IMR-90 (cell line): ENCODE data around the gene CCM2. TPM values are rescaled to one million over a fixed set of nuclear protein-coding genes. Genes with fewer than 3 reads are reported as not detected.

Experiments
- ATAC-seq: fragments of 200-7000 bp; cut with Tn5 transposase; 2 replicates; pipeline ENCODE4 v1.9.1; 2020; ENCODE audit warnings: low read depth, mild to moderate bottlenecking, moderate library complexity
- BruUV-seq: library from RNA; stranded (reverse); fragments of 400-500 nt; replicated peaks from 2 replicates; lab custom pipeline; 2021; lab: Mats Ljungman, UMichigan
- CTCF ChIA-PET: fragments of 300-600 bp; formaldehyde crosslinking; extraction: SDS; loops from one replicate; lab custom pipeline; 2021; ENCODE audit warnings: antibody characterized with exemption; lab: Yijun Ruan, JAX
- POLR2A ChIA-PET: fragments of 300-600 bp; sonication (Branson Sonifier 250); formaldehyde crosslinking; loops from one replicate; lab custom pipeline; 2022; ENCODE audit warnings: antibody characterized with exemption; ENCODE audit not compliant: unreplicated experiment; lab: Charles Lee
- DNase-seq: peaks from one replicate; pipeline ENCODE4 v3.0.0; 2013
- H2AFZ ChIP-seq: replicated peaks from 2 replicates; pipeline ENCODE3; 2013; ENCODE audit warnings: low read length, mild to moderate bottlenecking; ENCODE audit not compliant: poor library complexity
- H2AK5ac ChIP-seq: 2 replicates; pipeline ENCODE4 v1.6.1; 2013; ENCODE audit warnings: low read depth, low read length, inconsistent platforms
- H2AK9ac ChIP-seq: replicated peaks from 2 replicates; pipeline ENCODE3; 2013; ENCODE audit warnings: mild to moderate bottlenecking, low read depth, low read length, moderate library complexity; ENCODE audit not compliant: poor library complexity
- H2BK120ac ChIP-seq: 2 replicates; pipeline ENCODE4 v1.6.1; 2013; ENCODE audit warnings: low read depth, low read length, inconsistent platforms
- H2BK15ac ChIP-seq: 3 replicates; pipeline ENCODE4 v1.6.1; 2013; ENCODE audit warnings: low read depth, low read length, inconsistent platforms
- H2BK20ac ChIP-seq: 2 replicates; pipeline ENCODE4 v1.6.1; 2013; ENCODE audit warnings: low read depth, mild to moderate bottlenecking, inconsistent platforms, low read length, moderate library complexity
- H2BK5ac ChIP-seq: 2 replicates; pipeline ENCODE4 v1.6.1; 2013; ENCODE audit warnings: mild to moderate bottlenecking, low read depth, low read length, inconsistent platforms; ENCODE audit not compliant: poor library complexity, severe bottlenecking
- H3K14ac ChIP-seq: replicated peaks from 2 replicates; pipeline ENCODE4 v1.6.1; 2013; ENCODE audit warnings: low read depth, low read length, inconsistent platforms
- H3K18ac ChIP-seq: 2 replicates; pipeline ENCODE4 v1.6.1; 2013; ENCODE audit warnings: low read depth, low read length, control low read depth
- H3K23ac ChIP-seq: 2 replicates; pipeline ENCODE4 v1.6.1; 2013; ENCODE audit warnings: low read depth, low read length, inconsistent platforms
- H3K27ac ChIP-seq: 2 replicates; pipeline ENCODE4 v1.5.1; 2013; ENCODE audit warnings: mild to moderate bottlenecking, control low read depth, low read length; ENCODE audit not compliant: insufficient read depth
- H3K27me3 ChIP-seq: 2 replicates; pipeline ENCODE4 v1.6.1; 2013; ENCODE audit warnings: low read length; ENCODE audit not compliant: control insufficient read depth, insufficient read depth
- H3K36me3 ChIP-seq: 2 replicates; pipeline ENCODE4 v1.6.1; 2013; ENCODE audit warnings: low read length, mixed read lengths; ENCODE audit not compliant: control insufficient read depth, insufficient read depth
- H3K4ac ChIP-seq: 2 replicates; pipeline ENCODE4 v1.6.1; 2013; ENCODE audit warnings: low read depth, low read length, inconsistent platforms
- H3K4me1 ChIP-seq: 2 replicates; pipeline ENCODE4 v1.6.1; 2013; ENCODE audit warnings: low read length, mixed read lengths; ENCODE audit not compliant: control insufficient read depth, insufficient read depth
- H3K4me2 ChIP-seq: 2 replicates; pipeline ENCODE4 v1.6.1; 2013; ENCODE audit warnings: low read depth, mild to moderate bottlenecking, control low read depth, low read length, moderate library complexity
- H3K4me3 ChIP-seq: 2 replicates; pipeline ENCODE4 v1.5.1; 2013; ENCODE audit warnings: low read depth, mild to moderate bottlenecking, control low read depth, low read length, moderate library complexity; ENCODE audit not compliant: insufficient read depth
- H3K56ac ChIP-seq: 2 replicates; pipeline ENCODE4 v1.6.1; 2013; ENCODE audit warnings: low read length, inconsistent platforms; ENCODE audit not compliant: insufficient read depth; ENCODE audit errors: extremely low read depth
- H3K79me1 ChIP-seq, 2 experiments: 2 replicates each; pipeline ENCODE4 v1.6.1; 2013; ENCODE audit warnings: low read length in 2 of 2, inconsistent platforms in 1 of 2, low read depth in 1 of 2
- H3K9ac ChIP-seq: 2 replicates; pipeline ENCODE4 v1.6.1; 2013; ENCODE audit warnings: low read depth, low read length, control low read depth
- H3K9me1 ChIP-seq: 2 replicates; pipeline ENCODE4 v1.6.1; 2013; ENCODE audit warnings: low read length, inconsistent platforms; ENCODE audit not compliant: insufficient read depth
- H3K9me3 ChIP-seq: 2 replicates; pipeline ENCODE4 v1.6.1; 2013; ENCODE audit warnings: low read length; ENCODE audit not compliant: control insufficient read depth, insufficient read depth
- H4K20me1 ChIP-seq: 2 replicates; pipeline ENCODE4 v1.6.1; 2013; ENCODE audit warnings: low read length, inconsistent platforms; ENCODE audit not compliant: insufficient read depth
- H4K5ac ChIP-seq: 2 replicates; pipeline ENCODE4 v1.6.1; 2013; ENCODE audit warnings: mild to moderate bottlenecking, low read depth, low read length, control low read depth
- H4K8ac ChIP-seq, 2 experiments: 2 replicates each; pipeline ENCODE4 v1.6.1; 2013; ENCODE audit warnings: low read depth in 2 of 2, low read length in 2 of 2, control low read depth in 1 of 2, inconsistent platforms in 1 of 2
- H4K91ac ChIP-seq: 2 replicates; pipeline ENCODE4 v1.6.1; 2013; ENCODE audit warnings: low read depth, low read length, inconsistent platforms; ENCODE audit not compliant: insufficient read depth
- POLR2A ChIP-seq: IDR thresholded peaks from 2 replicates; pipeline ENCODE4 v1.6.1; 2012; ENCODE audit warnings: mild to moderate bottlenecking, low read depth, low read length
- WGBS, 2 experiments: methylation state at CpG; one replicate each; pipeline versions ENCODE4 v1.1.5 to v1.1.7; 2013; ENCODE audit warnings: missing lambda C conversion rate in 2 of 2; ENCODE audit not compliant: insufficient read length in 1 of 2; ENCODE audit errors: extremely low coverage in 2 of 2; 5-methylcytosine and 5-hydroxymethylcytosine counted together
- dilution Hi-C: fragments of 300-500 bp; cut with HindIII; formaldehyde crosslinking; loops from one replicate; pipeline ENCODE4 v1.14.3; 2018; ENCODE audit warnings: low sequenced_read_pairs; ENCODE audit not compliant: unreplicated experiment
- in situ Hi-C: fragments of 300-500 bp; cut with MboI; formaldehyde crosslinking; loops from 3 replicates; pipeline ENCODE4 v1.14.3; 2019; ENCODE audit warnings: low sequenced_read_pairs, inconsistent platforms, mixed read lengths
- intact Hi-C: fragments of 100-400 bp; cut with micrococcal nuclease; formaldehyde crosslinking; loops from 2 replicates; pipeline ENCODE4 v1.10.0; 2022
- polyA plus RNA-seq, 3 experiments: library from polyadenylated mRNA; depleted of rRNA; stranded (reverse); fragments of >200 nt; gene quantifications; 2 replicates each; pipeline ENCODE4 v1.2.3, GENCODE V29; 2012; ENCODE audit warnings: low replicate concordance in 1 of 3
- total RNA-seq: library from RNA; depleted of rRNA; stranded (reverse); fragments of >200 nt; gene quantifications from 2 replicates; pipeline ENCODE4 v1.2.3, GENCODE V29; 2012

The CCM2 gene
- total and polyA plus RNA-seq, 2 of the 4 experiments (the other 2 are of a cell fraction): 65.2 to 78.5 TPM

GRCh38 chr7:45073786-45074527, 74.0 kb downstream of the CCM2 start:
- no peaks in the 10 kb centered on the region for H3K9me3 ChIP-seq
- no peak overlapping the region for H3K4me3 ChIP-seq
- H4K5ac ChIP-seq: no peak overlapping the region
- intact Hi-C loops (no loop called here), in situ Hi-C loops (no loop called here), dilution Hi-C loops (no loop called here)
- POLR2A ChIA-PET: no interaction called here
- H2BK20ac ChIP-seq: no peak overlapping the region
- H2AK5ac ChIP-seq: no peak overlapping the region
- no peak overlapping the region for H2BK15ac ChIP-seq
- H3K18ac ChIP-seq: no peak overlapping the region
- no peak overlapping the region for H3K4ac ChIP-seq
- H2AFZ ChIP-seq: no peak overlapping the region
- H3K36me3 ChIP-seq: peaks cover 72% of the 10 kb centered on the region
- H3K27ac ChIP-seq: no peak overlapping the region
- CTCF ChIA-PET: no interaction called here
- no peak overlapping the region for H3K9ac ChIP-seq
- H3K79me1 ChIP-seq: peaks cover 3 to 10% of the 10 kb centered on the region in 2 experiments; a peak in 2 of 4 replicates
- H2AK9ac ChIP-seq: no peak overlapping the region
- H4K91ac ChIP-seq: no peak overlapping the region
- H2BK5ac ChIP-seq: no peak overlapping the region
- peaks cover 4% of the 10 kb centered on the region; the same call in 1 of the 2 replicates for H4K20me1 ChIP-seq
- DNase-seq (no peak), ATAC-seq (no peak)
- BruUV-seq: no TSS peak
- H3K14ac ChIP-seq: no peak overlapping the region
- no peak for TF ChIP-seq POLR2A
- no peaks in the 10 kb centered on the region for H3K27me3 ChIP-seq
- no peak overlapping the region for H4K8ac ChIP-seq
- H2BK120ac ChIP-seq: no peak overlapping the region
- no peak overlapping the region for H3K56ac ChIP-seq
- H3K4me2 ChIP-seq: no peak overlapping the region
- no peak overlapping the region for H3K23ac ChIP-seq
- H3K4me1 ChIP-seq: no peaks in the 10 kb centered on the region
- WGBS, 2 experiments: 93% methylated on average over 7 of the region's 15 CpGs; no CpG with 5 or more reads in 1 of the 2 experiments
- H3K9me1 ChIP-seq: peaks cover 5% of the 10 kb centered on the region; the same call in 1 of the 2 replicates
